Skeletal muscle tissue (tissue), 4 donors: Measurements from ENCODE around the gene ECM2. TPM values are rescaled to one million over a fixed set of nuclear protein-coding genes. Genes with fewer than 3 reads are reported as not detected.

ENCODE experiments used
- H3K27ac ChIP-seq: one replicate; pipeline ENCODE4 v1.7.0; 2013; ENCODE audit warnings: mild to moderate bottlenecking, low read depth, low read length, inconsistent platforms
- H3K27me3 ChIP-seq, 3 donors: one replicate each; pipeline ENCODE4 v1.7.0; 2013; ENCODE audit warnings: low read length in 3 of 3; ENCODE audit not compliant: control insufficient read depth in 3 of 3, insufficient read depth in 3 of 3
- H3K36me3 ChIP-seq, 3 donors: one replicate each; pipeline ENCODE4 v1.7.0; 2013; ENCODE audit warnings: low read length in 3 of 3; ENCODE audit not compliant: control insufficient read depth in 3 of 3, insufficient read depth in 3 of 3
- H3K4me1 ChIP-seq, 3 donors: one replicate each; pipeline ENCODE4 v1.7.0; 2013; ENCODE audit warnings: low read length in 3 of 3, mild to moderate bottlenecking in 3 of 3; ENCODE audit not compliant: control insufficient read depth in 3 of 3, insufficient read depth in 3 of 3
- H3K4me3 ChIP-seq, 3 donors: one replicate each; pipeline ENCODE4 v1.7.0; 2013; ENCODE audit warnings: low read length in 3 of 3
- H3K9ac ChIP-seq, 3 donors: one replicate each; pipeline ENCODE4 v1.7.0; 2013; ENCODE audit warnings: low read length in 3 of 3, mild to moderate bottlenecking in 3 of 3, moderate library complexity in 2 of 3, low read depth in 1 of 3
- H3K9me3 ChIP-seq, 3 donors: one replicate each; pipeline ENCODE4 v1.7.0; 2013; ENCODE audit warnings: low read length in 3 of 3; ENCODE audit not compliant: control insufficient read depth in 3 of 3
- total RNA-seq: library from RNA; depleted of rRNA; stranded (reverse); fragments of >200 nt; gene quantifications from one replicate; pipeline ENCODE4 v1.2.3, GENCODE V29; 2014
- donor health status: Osteomylitis.

ECM2 gene
- total RNA-seq, 1 donor from 2014 or later: 28.7 TPM

- peaks cover 0 to 6% (median 2%) of the 10 kb centered on the region in 3 donors for H3K4me1 ChIP-seq
- H3K4me3 ChIP-seq: no peak overlapping the region
- H3K36me3 ChIP-seq: peaks cover 0 to 8% (median 3%) of the 10 kb centered on the region in 3 donors
- no peaks in the 10 kb centered on the region for H3K27me3 ChIP-seq
- no peak overlapping the region for H3K9ac ChIP-seq
- no peak overlapping the region for H3K27ac ChIP-seq
- H3K9me3 ChIP-seq: no peaks in the 10 kb centered on the region
Measured at GRCh38 chr9:92514635-92515034, 21.2 kb downstream of the ECM2 start.

GRCh38 chr9:92513349-92513748 is 22.4 kb downstream of the ECM2 start:
- Histone ChIP-seq H3K36me3 (peaks cover 0 to 8% (median 3%) of the 10 kb centered on the region in 3 donors), H3K27me3 (no peaks in the 10 kb centered on the region), H3K27ac (no peak overlapping the region), H3K9me3 (no peaks in the 10 kb centered on the region), H3K9ac (no peak overlapping the region), H3K4me3 (no peak overlapping the region), H3K4me1 (peaks cover 0 to 6% (median 3%) of the 10 kb centered on the region in 3 donors)

GRCh38 chr9:92512622-92513021 is 23.2 kb downstream of the ECM2 start:
- no peaks in the 10 kb centered on the region for H3K27me3 ChIP-seq
- H3K4me3 ChIP-seq: no peak overlapping the region
- no peak overlapping the region for H3K27ac ChIP-seq
- H3K9ac ChIP-seq: no peak overlapping the region
- H3K36me3 ChIP-seq: peaks cover 0 to 8% (median 3%) of the 10 kb centered on the region in 3 donors
- H3K9me3 ChIP-seq: no peaks in the 10 kb centered on the region
- H3K4me1 ChIP-seq: peaks cover 6 to 13% (median 10%) of the 10 kb centered on the region in 3 donors

GRCh38 chr9:92510747-92511146 is 25.0 kb downstream of the ECM2 start:
- no peaks in the 10 kb centered on the region for H3K9me3 ChIP-seq
- peaks cover 0 to 8% (median 3%) of the 10 kb centered on the region in 3 donors for H3K36me3 ChIP-seq
- H3K27ac ChIP-seq: no peak overlapping the region
- H3K4me1 ChIP-seq: peaks cover 10 to 19% (median 13%) of the 10 kb centered on the region in 3 donors
- no peak overlapping the region for H3K9ac ChIP-seq
- H3K4me3 ChIP-seq: no peak overlapping the region
- H3K27me3 ChIP-seq: no peaks in the 10 kb centered on the region

- Histone ChIP-seq H3K36me3 (peaks cover 0 to 3% (median 3%) of the 10 kb centered on the region in 3 donors), H3K27me3 (no peaks in the 10 kb centered on the region), H3K9ac (no peak overlapping the region), H3K4me3 (no peak overlapping the region), H3K4me1 (peaks cover 10 to 20% (median 13%) of the 10 kb centered on the region in 3 donors), H3K9me3 (no peaks in the 10 kb centered on the region), H3K27ac (no peak overlapping the region)
Measured at GRCh38 chr9:92509050-92509449, 26.7 kb downstream of the ECM2 start.

GRCh38 chr9:92508018-92508820 is 27.6 kb downstream of the ECM2 start:
- Histone ChIP-seq H3K27ac (peak overlapping the region; percentile 41), H3K4me3 (no peak overlapping the region), H3K4me1 (peaks cover 10 to 17% (median 13%) of the 10 kb centered on the region in 3 donors), H3K36me3 (peaks cover 0 to 3% (median 3%) of the 10 kb centered on the region in 3 donors), H3K9me3 (no peaks in the 10 kb centered on the region), H3K9ac (no peak overlapping the region), H3K27me3 (no peaks in the 10 kb centered on the region)

GRCh38 chr9:92507496-92507895 is 28.3 kb downstream of the ECM2 start:
- Histone ChIP-seq H3K9ac (no peak overlapping the region), H3K4me3 (no peak overlapping the region), H3K9me3 (no peaks in the 10 kb centered on the region), H3K27ac (peak overlapping the region; percentile 41), H3K27me3 (no peaks in the 10 kb centered on the region), H3K4me1 (peaks cover 10 to 14% (median 11%) of the 10 kb centered on the region in 3 donors), H3K36me3 (peaks cover 0 to 3% (median 0%) of the 10 kb centered on the region in 3 donors)

GRCh38 chr9:92507005-92507404 is 28.8 kb downstream of the ECM2 start:
- H3K4me3 ChIP-seq: no peak overlapping the region
- H3K9me3 ChIP-seq: no peaks in the 10 kb centered on the region
- H3K9ac ChIP-seq: no peak overlapping the region
- H3K4me1 ChIP-seq: peaks cover 12 to 16% (median 13%) of the 10 kb centered on the region in 3 donors
- H3K36me3 ChIP-seq: peaks cover 0 to 3% (median 0%) of the 10 kb centered on the region in 3 donors
- no peaks in the 10 kb centered on the region for H3K27me3 ChIP-seq
- no peak overlapping the region for H3K27ac ChIP-seq

GRCh38 chr9:92506184-92506857 is 29.5 kb downstream of the ECM2 start:
- Histone ChIP-seq H3K27ac (peak overlapping the region; percentile 14), H3K4me3 (no peak overlapping the region), H3K36me3 (peaks cover 0 to 3% (median 0%) of the 10 kb centered on the region in 3 donors), H3K9me3 (no peaks in the 10 kb centered on the region), H3K9ac (no peak overlapping the region), H3K4me1 (peaks cover 18 to 20% (median 20%) of the 10 kb centered on the region in 3 donors), H3K27me3 (no peaks in the 10 kb centered on the region)

- peaks cover 0 to 1% (median 0%) of the 10 kb centered on the region in 3 donors for H3K36me3 ChIP-seq
- H3K9me3 ChIP-seq: no peaks in the 10 kb centered on the region
- H3K9ac ChIP-seq: no peak overlapping the region
- peak overlapping the region; percentile 37 for H3K27ac ChIP-seq
- H3K4me1 ChIP-seq: peaks cover 18 to 22% (median 20%) of the 10 kb centered on the region in 3 donors
- H3K27me3 ChIP-seq: no peaks in the 10 kb centered on the region
- no peak overlapping the region for H3K4me3 ChIP-seq
Measured at GRCh38 chr9:92504881-92505280, 30.9 kb downstream of the ECM2 start.
